ENCODE results near the gene LEFTY1.

The LEFTY1 gene

Small RNAs within 50 kb of the gene (microRNA-seq; reads per million reads assigned to microRNA genes)
- 0.90 reads per million for gene MIR6741
